Prostate gland (tissue), 2 donors: ENCODE data around the gene OXT. TPM values are rescaled to one million over a fixed set of nuclear protein-coding genes. Genes with fewer than 3 reads are reported as not detected.
A peak's percentile ranks its signal among the peaks of the same experiment; 100 is the strongest.

Experiments used
- DNase-seq: peaks from one replicate; pipeline ENCODE4 v3.0.0-alpha.2; 2019; ENCODE audit warnings: low spot score
- H3K27ac ChIP-seq, 2 donors: fragments of 200-600 bp; sonication (generic); 2 replicates each; pipeline ENCODE4 v1.5.1; 2017 to 2019
- H3K27me3 ChIP-seq: fragments of 200-600 bp; sonication (generic); replicated peaks from 2 replicates; pipeline ENCODE4 v1.5.1; 2019; ENCODE audit not compliant: insufficient read depth
- H3K36me3 ChIP-seq, 2 donors: fragments of 200-600 bp; sonication (generic); 1 replicate in 1 of 2; 2 replicates in 1 of 2; pipeline versions ENCODE4 v1.5.1 to v1.8.1; 2017 to 2019
- H3K4me1 ChIP-seq: fragments of 200-600 bp; sonication (generic); replicated peaks from 2 replicates; pipeline ENCODE4 v1.5.1; 2019
- H3K4me3 ChIP-seq, 2 donors: fragments of 200-600 bp; sonication (generic); 2 replicates each; pipeline ENCODE4 v1.5.1; 2017 to 2019
- H3K9me3 ChIP-seq: fragments of 200-600 bp; sonication (generic); 2 replicates; pipeline ENCODE4 v1.5.1; 2017
- POLR2A ChIP-seq: fragments of 450-650 bp; IDR thresholded peaks from one replicate; pipeline ENCODE4 v1.6.1; 2016; ENCODE audit warnings: antibody characterized with exemption, mild to moderate bottlenecking
- POLR2AphosphoS5 ChIP-seq: sonication (generic); formaldehyde crosslinking; IDR thresholded peaks from one replicate; pipeline ENCODE4 v1.6.1; 2017; ENCODE audit warnings: antibody characterized with exemption
- WGBS: methylation state at CpG from one replicate; pipeline ENCODE4 v1.1.5; 2018; 5-methylcytosine and 5-hydroxymethylcytosine counted together
- intact Hi-C: fragments of 100-400 bp; cut with DNase I; formaldehyde crosslinking; loops from one replicate; pipeline ENCODE4 v1.14.2; 2022
- total RNA-seq, 2 donors: library from RNA; depleted of rRNA; stranded (reverse); fragments of >200 nt; gene quantifications; one replicate each; pipeline ENCODE4 v1.1.0, GENCODE V29; 2016
- TF ChIP-seq, protein P1 (sequence below), 4 experiments: fragments of 200-600 bp in 2 of 4; fragments of 450-650 bp in 2 of 4; sonication (generic) in 2 of 4; IDR thresholded peaks; 1 replicate in 3 of 4; 2 replicates in 1 of 4; pipeline ENCODE4 v1.5.1; 2016 to 2019; ENCODE audit warnings: antibody characterized with exemption in 4 of 4, mild to moderate bottlenecking in 2 of 4, moderate library complexity in 2 of 4

OXT gene
- total RNA-seq, 2 donors from 2014 or later, result 9.8 TPM; not detected in 1

GRCh38 chr20:3085571-3086072 is 14.2 kb downstream of the OXT start:
- no peaks in the 10 kb centered on the region for H3K36me3 ChIP-seq
- H3K4me1 ChIP-seq, result no peaks in the 10 kb centered on the region
- no peaks in the 10 kb centered on the region for H3K9me3 ChIP-seq
- TF ChIP-seq POLR2A (no peak), POLR2AphosphoS5 (no peak)
- TF ChIP-seq, protein P1, sequence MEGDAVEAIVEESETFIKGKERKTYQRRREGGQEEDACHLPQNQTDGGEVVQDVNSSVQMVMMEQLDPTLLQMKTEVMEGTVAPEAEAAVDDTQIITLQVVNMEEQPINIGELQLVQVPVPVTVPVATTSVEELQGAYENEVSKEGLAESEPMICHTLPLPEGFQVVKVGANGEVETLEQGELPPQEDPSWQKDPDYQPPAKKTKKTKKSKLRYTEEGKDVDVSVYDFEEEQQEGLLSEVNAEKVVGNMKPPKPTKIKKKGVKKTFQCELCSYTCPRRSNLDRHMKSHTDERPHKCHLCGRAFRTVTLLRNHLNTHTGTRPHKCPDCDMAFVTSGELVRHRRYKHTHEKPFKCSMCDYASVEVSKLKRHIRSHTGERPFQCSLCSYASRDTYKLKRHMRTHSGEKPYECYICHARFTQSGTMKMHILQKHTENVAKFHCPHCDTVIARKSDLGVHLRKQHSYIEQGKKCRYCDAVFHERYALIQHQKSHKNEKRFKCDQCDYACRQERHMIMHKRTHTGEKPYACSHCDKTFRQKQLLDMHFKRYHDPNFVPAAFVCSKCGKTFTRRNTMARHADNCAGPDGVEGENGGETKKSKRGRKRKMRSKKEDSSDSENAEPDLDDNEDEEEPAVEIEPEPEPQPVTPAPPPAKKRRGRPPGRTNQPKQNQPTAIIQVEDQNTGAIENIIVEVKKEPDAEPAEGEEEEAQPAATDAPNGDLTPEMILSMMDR (IDR thresholded peaks at IDR 0.05), result no peak
- intact Hi-C loops, result no loop called here
- 95% methylated on average over 6 of the region's 8 CpGs for WGBS
- H3K27ac ChIP-seq, result no peak overlapping the region
- H3K4me3 ChIP-seq, result no peak overlapping the region
- no peaks in the 10 kb centered on the region for H3K27me3 ChIP-seq
- DNase-seq, result no peak

DNA sequence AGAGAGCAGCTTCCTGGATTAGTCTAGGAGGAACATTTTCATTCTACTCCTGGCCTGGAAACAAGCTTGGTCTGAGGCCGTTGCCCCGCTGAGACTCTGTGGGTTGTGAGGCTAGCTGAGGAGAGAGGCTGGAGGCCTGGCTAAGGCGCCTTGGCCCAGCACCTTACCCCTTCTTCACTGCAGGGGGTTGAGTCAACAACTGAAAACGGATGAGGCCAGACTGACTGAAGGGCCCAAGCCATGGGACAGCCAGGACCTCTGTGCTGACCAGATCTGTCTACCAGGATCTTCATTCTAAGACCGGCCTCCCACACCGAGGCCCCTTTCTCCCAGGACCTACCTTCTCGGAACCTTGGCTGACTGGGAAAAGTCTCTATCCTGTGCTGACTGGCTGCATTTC is 16.6 kb downstream of the OXT start:
- TF ChIP-seq POLR2A, result no peak
- TF ChIP-seq POLR2AphosphoS5, result no peak
- TF ChIP-seq, protein P1 (IDR thresholded peaks at IDR 0.05), result no peak
- H3K27ac ChIP-seq, result no peak overlapping the region
- H3K4me3 ChIP-seq, result no peak overlapping the region
- no peaks in the 10 kb centered on the region for H3K36me3 ChIP-seq
- H3K4me1 ChIP-seq, result no peaks in the 10 kb centered on the region
- no peaks in the 10 kb centered on the region for H3K27me3 ChIP-seq
- DNase-seq, result no peak
- 87% methylated on average over 7 of the region's 7 CpGs for WGBS
- intact Hi-C loops, result no loop called here
- no peaks in the 10 kb centered on the region for H3K9me3 ChIP-seq

DNA sequence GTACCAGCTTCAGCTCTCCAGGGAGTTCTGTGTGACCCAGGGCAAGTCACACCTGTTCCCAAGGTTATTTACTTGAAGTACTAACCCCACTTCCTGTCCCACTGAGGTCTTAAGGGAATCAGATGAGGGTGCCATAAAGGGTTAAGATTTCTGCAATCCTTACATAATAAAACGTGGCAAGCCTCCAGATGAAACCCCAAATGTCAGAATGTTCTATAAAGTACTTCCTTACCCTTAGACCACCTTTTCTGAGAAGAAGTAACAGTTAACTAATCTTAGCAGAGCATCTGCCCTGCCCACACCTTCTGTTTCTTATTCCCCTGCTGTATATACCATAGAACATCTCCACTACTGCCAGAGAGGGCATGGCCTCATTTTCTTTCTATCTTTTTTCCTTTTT is 19.1 kb downstream of the OXT start:
- TF ChIP-seq POLR2AphosphoS5 (no peak), POLR2A (no peak)
- TF ChIP-seq, protein P1 (IDR thresholded peaks at IDR 0.05), result no peak
- no peak for DNase-seq
- Histone ChIP-seq H3K9me3 (no peaks in the 10 kb centered on the region), H3K27ac (no peak overlapping the region), H3K4me1 (no peaks in the 10 kb centered on the region), H3K36me3 (no peaks in the 10 kb centered on the region), H3K4me3 (no peak overlapping the region), H3K27me3 (no peaks in the 10 kb centered on the region)
- WGBS, result 7% methylated on average over 1 of the region's 1 CpG
- intact Hi-C loops, result no loop called here

- Histone ChIP-seq H3K27me3 (no peaks in the 10 kb centered on the region), H3K4me3 (peak overlapping the region in 1 of 2 donors; percentile 13), H3K9me3 (no peaks in the 10 kb centered on the region), H3K4me1 (no peaks in the 10 kb centered on the region), H3K36me3 (no peaks in the 10 kb centered on the region), H3K27ac (no peak overlapping the region)
- WGBS, result 17% methylated on average over 38 of the region's 81 CpGs
- TF ChIP-seq, protein P1 (IDR thresholded peaks at IDR 0.05), result no peak
- no peak for TF ChIP-seq POLR2AphosphoS5
- no peak for TF ChIP-seq POLR2A
- intact Hi-C loops, result no loop called here
- no peak for DNase-seq
These were observed 21.4 kb downstream of the OXT start for GRCh38 chr20:3092611-3093379.

DNA sequence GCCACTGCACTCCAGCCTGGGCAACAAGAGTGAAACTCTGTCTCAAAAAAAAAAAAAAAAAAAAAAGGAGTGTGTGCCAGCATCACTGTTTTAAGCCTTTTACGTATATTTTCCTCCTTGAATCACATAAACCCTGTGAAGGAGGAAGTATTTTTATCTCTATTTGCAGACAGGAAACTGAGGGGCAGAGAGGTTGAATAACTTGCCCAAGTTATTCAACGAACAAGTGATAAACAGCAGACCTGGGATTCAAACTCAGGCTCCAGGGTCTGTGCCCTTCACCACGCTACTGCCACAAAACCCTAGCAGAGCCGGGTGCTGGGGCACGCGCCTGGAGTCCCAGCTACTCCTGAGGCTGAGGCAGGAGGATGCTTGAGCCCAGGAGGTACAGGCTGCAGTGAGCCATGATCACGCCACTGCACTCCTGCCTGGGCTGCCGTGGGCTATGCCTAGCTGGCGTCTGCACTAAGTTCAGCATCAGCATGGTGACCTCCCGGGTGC is 22.5 kb downstream of the OXT start:
- no peaks in the 10 kb centered on the region for H3K9me3 ChIP-seq
- no peaks in the 10 kb centered on the region for H3K4me1 ChIP-seq
- no peak overlapping the region for H3K27ac ChIP-seq
- intact Hi-C loops, result no loop called here
- TF ChIP-seq POLR2AphosphoS5, result no peak
- TF ChIP-seq, protein P1 (IDR thresholded peaks at IDR 0.05), result no peak
- TF ChIP-seq POLR2A, result no peak
- H3K27me3 ChIP-seq, result no peaks in the 10 kb centered on the region
- no peak for DNase-seq
- H3K4me3 ChIP-seq, result no peak overlapping the region
- H3K36me3 ChIP-seq, result no peaks in the 10 kb centered on the region
- 62% methylated on average over 10 of the region's 10 CpGs for WGBS
